HepG2 (cell line): Measurements from ENCODE around the gene SLC5A3. TPM values are rescaled to one million over a fixed set of nuclear protein-coding genes. Genes with fewer than 3 reads are reported as not detected.

ENCODE experiments used
- ARNTL ChIP-seq: sonication (generic); formaldehyde crosslinking; IDR thresholded peaks from 2 replicates; pipeline ENCODE4 v1.4.0; 2020; ENCODE audit warnings: mild to moderate bottlenecking, missing genetic modification reagents
- ATF4 ChIP-seq, 2 experiments: fragments of 450-650 bp in 1 of 2; sonication (generic) in 1 of 2; formaldehyde crosslinking; IDR thresholded peaks; 2 replicates each; pipeline versions ENCODE4 v1.5.0 to v1.8.0; 2020 to 2022; ENCODE audit warnings: mild to moderate bottlenecking in 1 of 2, missing genetic modification reagents in 1 of 2
- BORCS8-MEF2B ChIP-seq: sonication (generic); formaldehyde crosslinking; IDR thresholded peaks from 2 replicates; pipeline ENCODE4 v1.8.0; 2022; ENCODE audit warnings: mild to moderate bottlenecking, missing genetic modification reagents
- FOSL2 ChIP-seq: sonication (generic); formaldehyde crosslinking; IDR thresholded peaks from 2 replicates; pipeline ENCODE4 v1.4.0; 2020; ENCODE audit warnings: missing genetic modification reagents
- FOXC1 ChIP-seq: sonication (generic); formaldehyde crosslinking; IDR thresholded peaks from 2 replicates; pipeline ENCODE4 v1.8.0; 2022; ENCODE audit warnings: mild to moderate bottlenecking, missing genetic modification reagents, borderline replicate concordance
- FOXK1 ChIP-seq: sonication (generic); formaldehyde crosslinking; IDR thresholded peaks from 2 replicates; pipeline ENCODE4 v1.4.0; 2020; ENCODE audit warnings: low read depth, missing genetic modification reagents, borderline replicate concordance
- FOXM1 ChIP-seq: sonication (generic); formaldehyde crosslinking; IDR thresholded peaks from 2 replicates; pipeline ENCODE4 v1.5.0; 2020; ENCODE audit warnings: missing genetic modification reagents
- GFI1 ChIP-seq: sonication (generic); formaldehyde crosslinking; IDR thresholded peaks from 2 replicates; pipeline ENCODE4 v1.5.0; 2020; ENCODE audit warnings: missing genetic modification reagents, mild to moderate bottlenecking, borderline replicate concordance
- HOXD1 ChIP-seq: sonication (generic); formaldehyde crosslinking; IDR thresholded peaks from 2 replicates; pipeline ENCODE4 v1.5.0; 2020; ENCODE audit warnings: missing genetic modification reagents
- IKZF1 ChIP-seq: fragments of 450-650 bp; IDR thresholded peaks from 2 replicates; pipeline ENCODE4 v1.7.1; 2016
- KAT2B ChIP-seq: fragments of 150-350 bp; IDR thresholded peaks from 2 replicates; pipeline ENCODE4 v1.6.1; 2014; ENCODE audit warnings: low read depth, low read length, borderline replicate concordance
- MATR3 ChIP-seq: sonication (generic); formaldehyde crosslinking; IDR thresholded peaks from 2 replicates; pipeline ENCODE4 v1.4.0; 2020; ENCODE audit warnings: missing genetic modification reagents
- MXD4 ChIP-seq: IDR thresholded peaks from 2 replicates; pipeline ENCODE4 v1.6.1; 2016; ENCODE audit warnings: mild to moderate bottlenecking, missing biosample characterization, missing genetic modification reagents
- NCOA1 ChIP-seq: sonication (generic); formaldehyde crosslinking; IDR thresholded peaks from 2 replicates; pipeline ENCODE4 v1.9.0; 2021; ENCODE audit warnings: missing genetic modification reagents
- PAF1 ChIP-seq: IDR thresholded peaks from 2 replicates; pipeline ENCODE4 v1.6.1; 2016; ENCODE audit warnings: missing genetic modification reagents, missing compliant biosample characterization
- PAX8 ChIP-seq: sonication (generic); formaldehyde crosslinking; IDR thresholded peaks from 2 replicates; pipeline ENCODE4 v1.8.0; 2022; ENCODE audit warnings: mild to moderate bottlenecking, missing genetic modification reagents, borderline replicate concordance
- RBM39 ChIP-seq: fragments of 200-400 bp; formaldehyde crosslinking; IDR thresholded peaks from one replicate; pipeline ENCODE4 v1.6.1; 2018; ENCODE audit warnings: antibody characterized with exemption, mild to moderate bottlenecking, low read depth, low read length; ENCODE audit not compliant: poor library complexity, severe bottlenecking
- SAP130 ChIP-seq: IDR thresholded peaks from 2 replicates; pipeline ENCODE4 v1.6.1; 2016; ENCODE audit warnings: low read depth
- SYNCRIP ChIP-seq: fragments of 200-400 bp; formaldehyde crosslinking; IDR thresholded peaks from 2 replicates; pipeline ENCODE4 v1.6.1; 2018; ENCODE audit warnings: mild to moderate bottlenecking, low read depth, low read length; ENCODE audit not compliant: insufficient read depth
- TCF7 ChIP-seq: sonication (generic); IDR thresholded peaks from 2 replicates; pipeline ENCODE4 v1.6.1; 2016; ENCODE audit warnings: antibody characterized with exemption, low read depth
- ZBTB3 ChIP-seq: sonication (generic); formaldehyde crosslinking; IDR thresholded peaks from 2 replicates; pipeline ENCODE4 v1.4.0; 2020; ENCODE audit warnings: low read depth, mild to moderate bottlenecking, moderate library complexity, missing genetic modification reagents, borderline replicate concordance
- ZC3H13 ChIP-seq: sonication (generic); formaldehyde crosslinking; IDR thresholded peaks from 2 replicates; pipeline ENCODE4 v1.8.1; 2023; ENCODE audit warnings: mild to moderate bottlenecking, missing genetic modification reagents, moderate library complexity
- ZFP82 ChIP-seq: sonication (generic); formaldehyde crosslinking; IDR thresholded peaks from 2 replicates; pipeline ENCODE4 v1.5.1; 2020; ENCODE audit warnings: mild to moderate bottlenecking, missing genetic modification reagents, borderline replicate concordance
- ZFX ChIP-seq: sonication (generic); formaldehyde crosslinking; IDR thresholded peaks from 2 replicates; pipeline ENCODE4 v1.4.0; 2020; ENCODE audit warnings: mild to moderate bottlenecking, low read depth, missing genetic modification reagents, moderate library complexity
- ZNF20 ChIP-seq: sonication (generic); formaldehyde crosslinking; IDR thresholded peaks from 2 replicates; pipeline ENCODE4 v1.4.0; 2020; ENCODE audit warnings: mild to moderate bottlenecking, moderate library complexity, missing genetic modification reagents
- ZNF678 ChIP-seq: sonication (generic); formaldehyde crosslinking; IDR thresholded peaks from 2 replicates; pipeline ENCODE4 v1.4.0; 2020; ENCODE audit warnings: mild to moderate bottlenecking, missing genetic modification reagents
- ZNF7 ChIP-seq: IDR thresholded peaks from 2 replicates; pipeline ENCODE4 v1.6.1; 2016; ENCODE audit warnings: missing biosample characterization, missing genetic modification reagents
- ZSCAN21 ChIP-seq: sonication (generic); formaldehyde crosslinking; IDR thresholded peaks from 2 replicates; pipeline ENCODE4 v1.8.0; 2022; ENCODE audit warnings: mild to moderate bottlenecking, missing genetic modification reagents, moderate library complexity, borderline replicate concordance
- polyA plus RNA-seq, 8 experiments: library from polyadenylated mRNA; depleted of rRNA in 3 of 8; stranded (reverse) in 7 of 8; unstranded in 1 of 8; fragments of >200 nt; fragmentation: Illumina TruSeq in 4 of 8; extraction: Trizol in 4 of 8; gene quantifications; 2 replicates each; pipeline versions ENCODE4 v1.2.1 to v1.2.3, GENCODE V29; 2011 to 2016; ENCODE audit warnings: low read depth in 4 of 8, missing spikeins in 1 of 8, mixed read lengths in 1 of 8; ENCODE audit not compliant: insufficient read depth in 1 of 8
- total RNA-seq, 5 experiments: library from RNA; depleted of rRNA; stranded (reverse); fragments of >200 nt; fragmentation: Illumina TruSeq; extraction: Trizol; gene quantifications; 2 replicates each; pipeline ENCODE4 v1.2.3, GENCODE V29; 2016; ENCODE audit warnings: low read depth in 1 of 5
- TF ChIP-seq, protein P1 (sequence below): IDR thresholded peaks from 2 replicates; pipeline ENCODE4 v1.6.1; 2016; ENCODE audit warnings: missing genetic modification reagents, missing compliant biosample characterization
- TF ChIP-seq, protein P2 (sequence below): sonication (generic); formaldehyde crosslinking; IDR thresholded peaks from 2 replicates; pipeline ENCODE4 v1.4.0; 2020; ENCODE audit warnings: mild to moderate bottlenecking, missing genetic modification reagents

Gene SLC5A3
- total and polyA plus RNA-seq, 2 of the 13 experiments (the other 11 are each of a cell fraction or from before 2014, with no cell fraction given), result 5.6 to 11.2 TPM

DNA sequence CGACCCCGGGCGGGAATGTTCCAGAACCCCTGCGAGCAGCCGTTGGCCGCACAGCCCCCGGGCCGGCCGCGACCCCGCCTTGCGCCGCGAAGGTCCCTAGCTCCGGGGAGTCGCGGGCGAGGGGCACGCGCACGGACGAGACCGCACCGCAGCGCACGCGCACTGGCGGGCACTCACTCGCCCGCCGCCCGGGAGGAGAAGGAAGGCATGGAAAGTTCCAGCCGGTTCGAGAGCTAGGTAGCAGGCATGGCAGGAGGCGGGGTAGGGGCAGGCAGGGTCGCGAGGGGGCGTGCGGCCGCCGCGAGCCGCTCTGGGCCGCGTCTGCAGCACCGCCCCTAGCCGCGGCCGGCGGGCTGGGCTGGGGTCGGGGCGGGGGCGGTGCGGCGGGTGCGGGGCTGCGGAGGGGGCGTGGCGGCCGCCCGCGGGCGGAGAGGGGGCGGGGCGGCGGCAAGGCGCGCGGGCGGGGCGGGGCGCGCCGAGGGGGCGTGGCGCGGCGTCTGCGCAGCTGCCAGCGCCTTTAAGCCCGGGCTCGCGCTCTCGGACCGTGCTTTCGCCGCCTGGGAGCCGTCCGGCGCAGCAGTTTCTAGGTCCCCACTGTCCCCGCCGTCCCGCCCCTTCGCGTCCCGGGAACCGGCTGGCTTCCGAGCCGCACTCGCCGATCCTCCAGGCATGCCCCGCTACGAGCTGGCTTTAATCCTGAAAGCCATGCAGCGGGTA is at the start of gene SLC5A3, which contains the start of gene MRPS6 (continued):
- TF ChIP-seq, protein P1, sequence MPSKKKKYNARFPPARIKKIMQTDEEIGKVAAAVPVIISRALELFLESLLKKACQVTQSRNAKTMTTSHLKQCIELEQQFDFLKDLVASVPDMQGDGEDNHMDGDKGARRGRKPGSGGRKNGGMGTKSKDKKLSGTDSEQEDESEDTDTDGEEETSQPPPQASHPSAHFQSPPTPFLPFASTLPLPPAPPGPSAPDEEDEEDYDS, result peak; percentile 91
- TF ChIP-seq BORCS8-MEF2B (no peak), ZFX (CRISPR knock-in tag) (peak; percentile 89), TCF7 (no peak), GFI1 (no peak), IKZF1 (no peak), NCOA1 (CRISPR knock-in tag) (no peak), FOXK1 (CRISPR knock-in tag) (0 out of 2 replicates have a peak, but pooled peaks have one; percentile 30), ATF4 (CRISPR knock-in tag; IDR thresholded peaks at IDR 0.05) (no peak), ZNF678 (no peak), FOXM1 (CRISPR knock-in tag) (no peak), RBM39 (peak; percentile 34), ZC3H13 (CRISPR knock-in tag) (peak; percentile 63; the same call in 1 of the 2 replicates), ZNF7 (CRISPR knock-in tag) (no peak), ARNTL (CRISPR knock-in tag) (no peak), ZFP82 (CRISPR knock-in tag) (peak; percentile 39; the same call in 1 of the 2 replicates), ZSCAN21 (CRISPR knock-in tag) (0 out of 2 replicates have a peak, but pooled peaks have one; percentile 52), KAT2B (no peak), ZBTB3 (CRISPR knock-in tag) (no peak), PAF1 (no peak), MXD4 (0 out of 2 replicates have a peak, but pooled peaks have one; percentile 36), FOSL2 (CRISPR knock-in tag) (0 out of 2 replicates have a peak, but pooled peaks have one; percentile 6), SAP130 (peak; percentile 59), HOXD1 (CRISPR knock-in tag) (peak; percentile 5; the same call in 1 of the 2 replicates), MATR3 (CRISPR knock-in tag) (no peak), PAX8 (CRISPR knock-in tag) (no peak), FOXC1 (CRISPR knock-in tag) (no peak; the same call in 1 of the 2 replicates), ZNF20 (CRISPR knock-in tag) (no peak), SYNCRIP (no peak)
- TF ChIP-seq, protein P2, sequence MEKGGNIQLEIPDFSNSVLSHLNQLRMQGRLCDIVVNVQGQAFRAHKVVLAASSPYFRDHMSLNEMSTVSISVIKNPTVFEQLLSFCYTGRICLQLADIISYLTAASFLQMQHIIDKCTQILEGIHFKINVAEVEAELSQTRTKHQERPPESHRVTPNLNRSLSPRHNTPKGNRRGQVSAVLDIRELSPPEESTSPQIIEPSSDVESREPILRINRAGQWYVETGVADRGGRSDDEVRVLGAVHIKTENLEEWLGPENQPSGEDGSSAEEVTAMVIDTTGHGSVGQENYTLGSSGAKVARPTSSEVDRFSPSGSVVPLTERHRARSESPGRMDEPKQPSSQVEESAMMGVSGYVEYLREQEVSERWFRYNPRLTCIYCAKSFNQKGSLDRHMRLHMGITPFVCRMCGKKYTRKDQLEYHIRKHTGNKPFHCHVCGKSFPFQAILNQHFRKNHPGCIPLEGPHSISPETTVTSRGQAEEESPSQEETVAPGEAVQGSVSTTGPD (CRISPR knock-in tag), result no peak
